DND-41 (cell line): ENCODE results near the gene C22orf23.

Experiments
- EZH2 ChIP-seq: IDR thresholded peaks from 3 replicates; pipeline ENCODE4 v1.6.1; 2012; ENCODE audit warnings: borderline replicate concordance, low read depth, mild to moderate bottlenecking, moderate library complexity, low read length, inconsistent platforms; ENCODE audit not compliant: severe bottlenecking
- TF ChIP-seq, protein P1 (sequence below): IDR thresholded peaks from 2 replicates; pipeline ENCODE4 v1.5.1; 2012; ENCODE audit warnings: borderline replicate concordance, low read length, moderate library complexity, mild to moderate bottlenecking; ENCODE audit not compliant: poor library complexity, severe bottlenecking; ENCODE audit errors: extremely low read depth

DNA sequence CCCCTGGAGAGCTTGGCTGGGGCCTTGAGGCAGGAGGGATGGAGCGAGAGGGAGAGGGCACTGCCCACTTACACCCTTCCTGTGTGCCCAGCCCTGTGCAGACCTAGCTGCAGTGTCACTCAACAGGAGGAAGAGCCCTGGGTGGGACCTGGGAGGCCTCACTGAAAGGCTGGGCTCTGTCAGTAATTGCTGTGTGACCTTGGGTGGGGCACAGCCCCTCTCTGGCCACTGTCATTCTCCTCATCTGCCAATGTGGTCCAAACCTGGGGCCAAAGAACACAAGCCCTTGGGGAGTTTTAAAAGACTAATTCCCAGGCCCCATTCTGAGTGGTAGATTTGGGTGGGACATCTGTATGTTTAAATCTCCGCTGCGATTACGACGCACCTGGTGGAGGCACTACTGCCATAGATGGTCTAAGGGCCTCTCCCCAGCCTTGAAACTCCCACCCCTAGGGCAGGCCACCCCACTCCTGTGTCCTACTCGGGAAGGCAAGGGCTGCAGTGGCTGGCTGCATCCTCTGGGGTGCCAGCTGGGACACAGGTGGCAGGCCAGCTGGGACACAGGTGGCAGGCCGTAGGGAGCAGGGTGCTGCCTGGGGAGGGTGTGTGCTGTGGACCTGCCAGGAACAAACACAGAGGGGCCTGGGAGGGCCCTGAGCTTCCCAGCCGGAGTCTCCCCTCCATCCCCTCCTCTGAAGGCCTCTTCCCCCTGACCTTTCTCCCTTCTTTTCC, 43.3 kb upstream of the C22orf23 start:
- TF ChIP-seq, protein P1, sequence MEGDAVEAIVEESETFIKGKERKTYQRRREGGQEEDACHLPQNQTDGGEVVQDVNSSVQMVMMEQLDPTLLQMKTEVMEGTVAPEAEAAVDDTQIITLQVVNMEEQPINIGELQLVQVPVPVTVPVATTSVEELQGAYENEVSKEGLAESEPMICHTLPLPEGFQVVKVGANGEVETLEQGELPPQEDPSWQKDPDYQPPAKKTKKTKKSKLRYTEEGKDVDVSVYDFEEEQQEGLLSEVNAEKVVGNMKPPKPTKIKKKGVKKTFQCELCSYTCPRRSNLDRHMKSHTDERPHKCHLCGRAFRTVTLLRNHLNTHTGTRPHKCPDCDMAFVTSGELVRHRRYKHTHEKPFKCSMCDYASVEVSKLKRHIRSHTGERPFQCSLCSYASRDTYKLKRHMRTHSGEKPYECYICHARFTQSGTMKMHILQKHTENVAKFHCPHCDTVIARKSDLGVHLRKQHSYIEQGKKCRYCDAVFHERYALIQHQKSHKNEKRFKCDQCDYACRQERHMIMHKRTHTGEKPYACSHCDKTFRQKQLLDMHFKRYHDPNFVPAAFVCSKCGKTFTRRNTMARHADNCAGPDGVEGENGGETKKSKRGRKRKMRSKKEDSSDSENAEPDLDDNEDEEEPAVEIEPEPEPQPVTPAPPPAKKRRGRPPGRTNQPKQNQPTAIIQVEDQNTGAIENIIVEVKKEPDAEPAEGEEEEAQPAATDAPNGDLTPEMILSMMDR = no peak
- no peak for TF ChIP-seq EZH2
